T-cell (primary cell): ENCODE data around the gene PRKCB. TPM values are rescaled to one million over a fixed set of nuclear protein-coding genes. Genes with fewer than 3 reads are reported as not detected.

Source experiments
- ATAC-seq, 4 experiments: fragments of 200-7000 bp in 3 of 4; fragments of 150-1000 bp in 1 of 4; cut with Tn5 transposase; replicated peaks in 1 of 4; 1 replicate in 3 of 4; 2 replicates in 1 of 4; pipeline ENCODE4 v1.10.0; 2021; ENCODE audit warnings: moderate library complexity in 3 of 4, mild to moderate bottlenecking in 2 of 4, moderate number of reproducible peaks in 1 of 4
- CTCF ChIA-PET, 2 donors: fragments of 300-600 bp; sonication (Branson Sonifier 250); formaldehyde crosslinking; loops; one replicate each; lab custom pipeline; 2022; ENCODE audit warnings: antibody characterized with exemption in 2 of 2; lab: Charles Lee
- POLR2A ChIA-PET, 2 donors: fragments of 300-600 bp; sonication (Branson Sonifier 250); formaldehyde crosslinking; loops; one replicate each; lab custom pipeline; 2022; ENCODE audit warnings: antibody characterized with exemption in 2 of 2; lab: Charles Lee
- DNase-seq, 35 experiments: peaks; one replicate each; pipeline versions ENCODE4 v3.0.0 to v3.0.0-alpha.2; 2013 to 2023
- H3K27ac ChIP-seq: one replicate; pipeline ENCODE4 v1.5.1; 2013; ENCODE audit warnings: low read length
- H3K27me3 ChIP-seq, 2 experiments: replicated peaks in 1 of 2; 1 replicate in 1 of 2; 2 replicates in 1 of 2; pipeline versions ENCODE4 v1.6.1 to v1.7.0; 2013; ENCODE audit warnings: low read length in 1 of 2, mixed read lengths in 1 of 2; ENCODE audit not compliant: control insufficient read depth in 2 of 2, insufficient read depth in 2 of 2; ENCODE audit errors: extremely low read depth in 1 of 2
- H3K36me3 ChIP-seq, 2 donors: 1 replicate in 1 of 2; 2 replicates in 1 of 2; pipeline versions ENCODE4 v1.6.1 to v1.7.0; 2013; ENCODE audit warnings: low read length in 1 of 2; ENCODE audit not compliant: control insufficient read depth in 2 of 2, insufficient read depth in 1 of 2; ENCODE audit errors: extremely low read depth in 1 of 2
- H3K4me1 ChIP-seq, 2 experiments: 1 replicate in 1 of 2; 2 replicates in 1 of 2; pipeline versions ENCODE4 v1.6.1 to v1.7.0; 2013; ENCODE audit warnings: low read length in 2 of 2, mixed read lengths in 1 of 2; ENCODE audit not compliant: insufficient read depth in 2 of 2, control insufficient read depth in 1 of 2; ENCODE audit errors: extremely low read depth in 1 of 2
- H3K4me3 ChIP-seq, 2 donors: 1 replicate in 1 of 2; 2 replicates in 1 of 2; pipeline versions ENCODE4 v1.5.1 to v1.7.0; 2013; ENCODE audit warnings: mild to moderate bottlenecking in 2 of 2, low read length in 1 of 2, moderate library complexity in 1 of 2; ENCODE audit not compliant: control insufficient read depth in 1 of 2; ENCODE audit errors: extremely low read depth in 1 of 2
- H3K9me3 ChIP-seq: 2 replicates; pipeline ENCODE4 v1.7.0; 2013
- H3K27ac Mint-ChIP-seq, 2 donors: one replicate each; pipeline ENCODE4 v1.8.0; 2020 to 2021; ENCODE audit warnings: mild to moderate bottlenecking in 2 of 2, mixed read lengths in 2 of 2
- H3K27me3 Mint-ChIP-seq, 2 donors: one replicate each; pipeline ENCODE4 v1.8.0; 2021 to 2022; ENCODE audit warnings: mixed read lengths in 2 of 2
- H3K36me3 Mint-ChIP-seq: one replicate; pipeline ENCODE4 v1.8.0; 2021; ENCODE audit warnings: mixed read lengths
- H3K4me1 Mint-ChIP-seq, 3 donors: one replicate each; pipeline ENCODE4 v1.8.0; 2020 to 2022; ENCODE audit warnings: mixed read lengths in 3 of 3, mild to moderate bottlenecking in 1 of 3
- H3K4me3 Mint-ChIP-seq, 3 donors: one replicate each; pipeline ENCODE4 v1.8.0; 2020 to 2022; ENCODE audit warnings: mild to moderate bottlenecking in 3 of 3, mixed read lengths in 3 of 3, moderate library complexity in 3 of 3
- H3K9me3 Mint-ChIP-seq, 3 donors: one replicate each; pipeline ENCODE4 v1.8.0; 2020 to 2022; ENCODE audit warnings: mixed read lengths in 3 of 3
- WGBS: methylation state at CpG from one replicate; pipeline ENCODE4 v1.1.5; 2013; ENCODE audit warnings: missing lambda C conversion rate; ENCODE audit not compliant: insufficient coverage; 5-methylcytosine and 5-hydroxymethylcytosine counted together
- total RNA-seq, 35 experiments: library from RNA in 6 of 35; stranded (reverse) in 6 of 35; fragments of 120-200 nt in 1 of 35; gene quantifications; one replicate each; pipeline versions ENCODE4 v1.2.1 to v1.2.4 and lab custom pipeline; 2013 to 2026

PRKCB gene
- total RNA-seq, 5 donors from 2014 or later (not counting 1 experiment from before 2014, with no cell fraction given): 84.7 to 114 (median 105) TPM

- Histone ChIP-seq H3K27me3 (no peaks in the 10 kb centered on the region), H3K4me3 (no peak overlapping the region), H3K27ac (no peak overlapping the region), H3K4me1 (peaks cover 0 to 6% of the 10 kb centered on the region in 2 experiments), H3K36me3 (peaks cover 0 to 6% of the 10 kb centered on the region in 2 donors), H3K9me3 (no peaks in the 10 kb centered on the region)
- ChIA-PET POLR2A (interaction anchor here in 1 of 2 donors (0.6 kb wide), 1 partner anchor 21 kb away, joined by 3 read pairs; no protein-coding TSS in a partner anchor), CTCF (interaction anchor here in 1 of 2 donors (0.6 to 1.1 kb wide), 2 partner anchors 23 to 38 kb away, joined by 4 to 6 read pairs; no protein-coding TSS in a partner anchor)
- no peak overlapping the region for H3K27ac Mint-ChIP-seq
- H3K9me3 Mint-ChIP-seq: no peaks in the 10 kb centered on the region
- no peak overlapping the region for H3K4me3 Mint-ChIP-seq
- H3K36me3 Mint-ChIP-seq: peaks cover 33% of the 10 kb centered on the region
- H3K27me3 Mint-ChIP-seq: no peaks in the 10 kb centered on the region
- WGBS: no CpG with 5 or more reads among the region's 2 CpGs
- DNase-seq: peak in 1 of 35 experiments; percentile 16
- peaks cover 12 to 26% (median 22%) of the 10 kb centered on the region in 3 donors for H3K4me1 Mint-ChIP-seq
- peak in 2 of 4 experiments; percentile 44 to 53 for ATAC-seq
Measured at GRCh38 chr16:23987443-23987842, 151.7 kb downstream of the PRKCB start.

GRCh38 chr16:23990507-23990906 is 154.7 kb downstream of the PRKCB start:
- POLR2A ChIA-PET: no interaction called here
- no peak overlapping the region for H3K4me3 ChIP-seq
- CTCF ChIA-PET: interaction anchor here in 1 of 2 donors (0.6 kb wide), 2 partner anchors 117 to 188 kb away, joined by 3 to 4 read pairs; no protein-coding TSS in a partner anchor
- peaks cover 0 to 3% of the 10 kb centered on the region in 2 experiments for H3K4me1 ChIP-seq
- peaks cover 2 to 6% of the 10 kb centered on the region in 2 donors for H3K36me3 ChIP-seq
- peaks cover 7 to 18% (median 15%) of the 10 kb centered on the region in 3 donors for H3K4me1 Mint-ChIP-seq
- H3K9me3 ChIP-seq: no peaks in the 10 kb centered on the region
- DNase-seq: no peak
- no peaks in the 10 kb centered on the region for H3K27me3 Mint-ChIP-seq
- H3K36me3 Mint-ChIP-seq: peaks cover 31% of the 10 kb centered on the region
- no peaks in the 10 kb centered on the region for H3K9me3 Mint-ChIP-seq
- ATAC-seq: no peak
- H3K27ac Mint-ChIP-seq: no peak overlapping the region
- no peak overlapping the region for H3K4me3 Mint-ChIP-seq
- H3K27ac ChIP-seq: no peak overlapping the region
- H3K27me3 ChIP-seq: no peaks in the 10 kb centered on the region
- WGBS: 100% methylated on average over 1 of the region's 3 CpGs

- no peak overlapping the region for H3K27ac Mint-ChIP-seq
- Histone ChIP-seq H3K27me3 (no peaks in the 10 kb centered on the region), H3K9me3 (no peaks in the 10 kb centered on the region), H3K36me3 (peaks cover 2 to 6% of the 10 kb centered on the region in 2 donors), H3K27ac (no peak overlapping the region), H3K4me1 (peaks cover 0 to 3% of the 10 kb centered on the region in 2 experiments), H3K4me3 (no peak overlapping the region)
- peaks cover 37% of the 10 kb centered on the region for H3K36me3 Mint-ChIP-seq
- ATAC-seq: no peak
- no peak for DNase-seq
- peaks cover 7 to 18% (median 17%) of the 10 kb centered on the region in 3 donors for H3K4me1 Mint-ChIP-seq
- no peaks in the 10 kb centered on the region for H3K9me3 Mint-ChIP-seq
- ChIA-PET POLR2A (no interaction called here), CTCF (no interaction called here)
- H3K4me3 Mint-ChIP-seq: no peak overlapping the region
- no peaks in the 10 kb centered on the region for H3K27me3 Mint-ChIP-seq
Measured at GRCh38 chr16:23991066-23991465, 155.3 kb downstream of the PRKCB start.

DNA sequence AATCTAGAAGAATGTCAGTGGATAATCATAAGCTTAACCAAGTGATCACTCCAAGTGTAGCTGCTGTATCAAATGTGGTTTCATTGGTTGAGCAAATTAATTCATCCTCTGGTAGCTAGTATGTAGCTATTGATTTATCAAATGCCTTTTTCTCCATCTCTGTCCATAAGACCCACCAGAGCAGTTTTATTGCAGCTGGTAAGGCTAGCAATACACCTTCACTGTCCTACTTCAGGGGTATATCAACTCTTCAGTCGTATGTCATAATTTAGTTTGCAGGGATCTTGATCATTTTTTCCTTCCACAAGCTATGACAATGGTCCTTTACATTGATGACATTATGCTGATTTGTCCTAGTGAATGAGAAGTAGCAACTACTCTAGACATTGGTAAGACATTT is 158.8 kb downstream of the PRKCB start:
- H3K27me3 Mint-ChIP-seq: no peaks in the 10 kb centered on the region
- POLR2A ChIA-PET: no interaction called here
- Histone ChIP-seq H3K36me3 (peaks cover 5 to 6% of the 10 kb centered on the region in 2 donors), H3K4me1 (no peaks in the 10 kb centered on the region), H3K9me3 (no peaks in the 10 kb centered on the region), H3K27me3 (no peaks in the 10 kb centered on the region), H3K27ac (no peak overlapping the region), H3K4me3 (no peak overlapping the region)
- ATAC-seq (no peak), DNase-seq (no peak)
- peaks cover 4 to 12% (median 7%) of the 10 kb centered on the region in 3 donors for H3K4me1 Mint-ChIP-seq
- H3K9me3 Mint-ChIP-seq: no peaks in the 10 kb centered on the region
- H3K27ac Mint-ChIP-seq: no peak overlapping the region
- no CpG with 5 or more reads among the region's 1 CpG for WGBS
- CTCF ChIA-PET: interaction anchor here in 1 of 2 donors (0.9 kb wide), 2 partner anchors 12 to 16 kb away, joined by 3 to 4 read pairs; no protein-coding TSS in a partner anchor
- H3K36me3 Mint-ChIP-seq: peaks cover 48% of the 10 kb centered on the region
- H3K4me3 Mint-ChIP-seq: no peak overlapping the region

DNA sequence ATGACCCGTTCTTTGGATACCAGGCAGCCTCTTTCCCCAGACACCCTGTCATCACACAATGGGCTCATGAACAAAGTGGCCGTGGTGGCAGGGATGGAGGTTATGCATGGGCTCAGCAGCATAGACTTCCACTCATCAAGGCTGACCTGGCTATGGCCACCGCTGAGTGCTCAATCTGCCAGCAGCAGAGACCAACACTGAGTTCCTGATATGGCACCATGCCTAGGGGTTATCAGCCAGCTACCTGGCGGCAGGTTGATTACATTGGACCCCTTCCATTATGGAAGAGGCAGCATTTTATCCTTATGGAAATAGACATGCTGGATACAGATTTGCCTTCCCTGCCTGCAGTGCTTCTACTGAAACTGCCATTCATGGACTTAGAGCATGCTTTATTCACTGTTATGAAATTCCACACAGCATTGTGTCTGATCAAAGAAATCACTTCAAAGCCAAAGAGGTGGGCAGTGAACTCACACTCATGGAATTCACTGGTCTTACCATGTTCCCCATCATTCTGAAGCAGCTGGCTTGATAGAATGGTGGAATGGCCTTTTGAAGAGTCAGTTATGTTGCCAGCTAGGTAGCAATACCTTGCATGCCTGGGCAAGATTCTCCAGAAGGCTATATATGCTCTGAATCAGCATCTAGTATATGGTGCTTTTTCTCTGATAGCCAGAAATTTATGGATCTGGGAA is 160.6 kb downstream of the PRKCB start:
- Histone ChIP-seq H3K36me3 (peaks cover 5% of the 10 kb centered on the region in 2 donors), H3K27me3 (no peaks in the 10 kb centered on the region), H3K27ac (no peak overlapping the region), H3K9me3 (no peaks in the 10 kb centered on the region), H3K4me3 (no peak overlapping the region), H3K4me1 (no peaks in the 10 kb centered on the region)
- Mint-ChIP-seq H3K4me3 (no peak overlapping the region), H3K36me3 (peaks cover 39% of the 10 kb centered on the region), H3K9me3 (no peaks in the 10 kb centered on the region), H3K27ac (no peak overlapping the region), H3K27me3 (no peaks in the 10 kb centered on the region), H3K4me1 (peaks cover 4 to 12% (median 9%) of the 10 kb centered on the region in 3 donors)
- no peak for DNase-seq
- CTCF ChIA-PET: interaction anchor here in 1 of 2 donors (0.6 kb wide), 1 partner anchor 104 kb away, joined by 3 read pairs; no protein-coding TSS in a partner anchor
- POLR2A ChIA-PET: no interaction called here
- ATAC-seq: no peak
- 100% methylated on average over 2 of the region's 4 CpGs for WGBS

- Histone ChIP-seq H3K27ac (no peak overlapping the region), H3K27me3 (no peaks in the 10 kb centered on the region), H3K36me3 (peaks cover 0 to 3% of the 10 kb centered on the region in 2 donors), H3K4me1 (no peaks in the 10 kb centered on the region), H3K4me3 (no peak overlapping the region), H3K9me3 (no peaks in the 10 kb centered on the region)
- Mint-ChIP-seq H3K4me3 (no peak overlapping the region), H3K27ac (peak overlapping the region in 1 of 2 donors; percentile 67), H3K4me1 (peaks cover 3 to 14% (median 12%) of the 10 kb centered on the region in 3 donors), H3K36me3 (peaks cover 39% of the 10 kb centered on the region), H3K9me3 (no peaks in the 10 kb centered on the region), H3K27me3 (no peaks in the 10 kb centered on the region)
- POLR2A ChIA-PET: no interaction called here
- CTCF ChIA-PET: interaction anchor here in 1 of 2 donors (2.2 kb wide), 1 partner anchor 11 kb away, joined by 5 read pairs; no protein-coding TSS in a partner anchor
- DNase-seq (no peak), ATAC-seq (no peak)
Measured at GRCh38 chr16:23998771-23999170, 163.0 kb downstream of the PRKCB start.
